PC-9 (cell line): ENCODE measurements around the gene TMEM233.

Source experiments
- EZH2 ChIP-seq: fragments of 200-600 bp; sonication (generic); IDR thresholded peaks from 2 replicates; pipeline ENCODE4 v1.8.0; 2017; ENCODE audit warnings: antibody characterized with exemption, low read depth
- TF ChIP-seq, protein P1 (sequence below): fragments of 200-600 bp; sonication (generic); conservative IDR thresholded peaks from 2 replicates; pipeline ENCODE4 v1.6.1; 2017; ENCODE audit warnings: mixed run types, antibody characterized with exemption, mild to moderate bottlenecking, moderate library complexity

DNA sequence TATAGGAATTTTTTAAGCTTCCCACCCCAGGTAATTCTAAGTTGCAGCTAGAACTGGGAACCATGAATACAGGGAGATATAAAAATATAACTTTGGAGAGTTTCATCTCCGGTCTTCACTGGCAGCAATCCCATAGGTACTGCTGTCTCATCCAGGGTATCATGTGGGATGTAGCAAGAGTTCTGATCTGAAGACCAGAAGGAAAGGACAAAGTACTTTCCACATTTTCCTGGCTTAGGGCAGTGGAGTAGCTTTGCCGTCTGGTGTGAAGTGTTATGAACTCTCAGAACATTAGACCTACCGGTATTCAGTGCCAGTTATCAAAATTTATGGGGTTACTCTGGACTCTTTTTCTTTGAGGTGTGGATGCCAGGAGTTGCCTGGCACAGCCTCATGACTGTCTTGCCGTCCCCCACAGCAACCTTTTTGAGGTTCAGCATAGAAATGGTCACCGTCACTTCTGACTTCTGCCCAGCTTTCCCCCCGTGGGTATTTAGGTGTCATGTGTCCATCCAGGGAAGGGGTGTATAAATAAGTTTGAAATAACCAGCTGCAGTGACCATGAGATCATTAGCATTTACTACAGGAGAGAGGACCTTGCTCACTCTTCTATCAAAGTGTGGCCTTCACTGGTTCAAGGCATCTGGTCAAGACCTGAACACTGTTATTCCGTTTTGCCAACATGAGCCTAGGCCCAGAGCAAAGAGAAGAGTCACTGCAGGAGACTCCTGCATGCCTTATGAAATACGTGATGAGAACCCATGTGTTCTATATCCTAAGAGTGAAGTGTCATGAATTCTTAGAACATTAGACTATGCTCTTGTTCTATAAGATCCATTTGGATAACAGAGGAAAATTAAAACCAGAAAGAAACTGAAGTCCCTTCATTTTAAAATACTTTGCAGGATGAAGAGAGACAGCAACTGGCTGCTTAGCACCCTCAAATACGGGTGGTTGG lies 22.2 kb downstream of the TMEM233 start:
- TF ChIP-seq, protein P1, sequence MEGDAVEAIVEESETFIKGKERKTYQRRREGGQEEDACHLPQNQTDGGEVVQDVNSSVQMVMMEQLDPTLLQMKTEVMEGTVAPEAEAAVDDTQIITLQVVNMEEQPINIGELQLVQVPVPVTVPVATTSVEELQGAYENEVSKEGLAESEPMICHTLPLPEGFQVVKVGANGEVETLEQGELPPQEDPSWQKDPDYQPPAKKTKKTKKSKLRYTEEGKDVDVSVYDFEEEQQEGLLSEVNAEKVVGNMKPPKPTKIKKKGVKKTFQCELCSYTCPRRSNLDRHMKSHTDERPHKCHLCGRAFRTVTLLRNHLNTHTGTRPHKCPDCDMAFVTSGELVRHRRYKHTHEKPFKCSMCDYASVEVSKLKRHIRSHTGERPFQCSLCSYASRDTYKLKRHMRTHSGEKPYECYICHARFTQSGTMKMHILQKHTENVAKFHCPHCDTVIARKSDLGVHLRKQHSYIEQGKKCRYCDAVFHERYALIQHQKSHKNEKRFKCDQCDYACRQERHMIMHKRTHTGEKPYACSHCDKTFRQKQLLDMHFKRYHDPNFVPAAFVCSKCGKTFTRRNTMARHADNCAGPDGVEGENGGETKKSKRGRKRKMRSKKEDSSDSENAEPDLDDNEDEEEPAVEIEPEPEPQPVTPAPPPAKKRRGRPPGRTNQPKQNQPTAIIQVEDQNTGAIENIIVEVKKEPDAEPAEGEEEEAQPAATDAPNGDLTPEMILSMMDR, result no peak
- no peak for TF ChIP-seq EZH2
